H7 (cell line): ENCODE data around the gene SLC41A1. TPM values are rescaled to one million over a fixed set of nuclear protein-coding genes. Genes with fewer than 3 reads are reported as not detected.

Experiments used
- DNase-seq: peaks from one replicate; pipeline ENCODE4 v3.0.0; 2012
- H3K27me3 ChIP-seq: 2 replicates; pipeline ENCODE4 v1.6.0; 2011; ENCODE audit warnings: mild to moderate bottlenecking, low read length; ENCODE audit not compliant: control insufficient read depth, insufficient read depth
- H3K36me3 ChIP-seq: replicated peaks from 2 replicates; pipeline ENCODE4 v1.5.1; 2011; ENCODE audit warnings: low read length; ENCODE audit not compliant: control insufficient read depth, insufficient read depth
- H3K4me3 ChIP-seq: 2 replicates; pipeline ENCODE4 v1.5.1; 2011; ENCODE audit warnings: low read depth, mild to moderate bottlenecking, control low read depth, low read length, moderate library complexity; ENCODE audit not compliant: insufficient read depth
- total RNA-seq: library from RNA; depleted of rRNA; stranded (reverse); fragments of >200 nt; shearing (Covaris generic); gene quantifications from 2 replicates; pipeline ENCODE4 v1.2.3, GENCODE V29; 2014

Gene SLC41A1
- total RNA-seq, 1 experiment from 2014 or later: 23.3 TPM

GRCh38 chr1:205805082-205805711 is 7.8 kb downstream of the SLC41A1 start:
- Histone ChIP-seq H3K4me3 (no peak overlapping the region), H3K27me3 (no peaks in the 10 kb centered on the region), H3K36me3 (peaks cover 7% of the 10 kb centered on the region)
- no peak for DNase-seq

GRCh38 chr1:205804605-205805004 is 8.4 kb downstream of the SLC41A1 start:
- Histone ChIP-seq H3K4me3 (no peak overlapping the region), H3K36me3 (peaks cover 4% of the 10 kb centered on the region), H3K27me3 (no peaks in the 10 kb centered on the region)
- DNase-seq: no peak

- Histone ChIP-seq H3K27me3 (no peaks in the 10 kb centered on the region), H3K36me3 (peaks cover 3% of the 10 kb centered on the region), H3K4me3 (no peak overlapping the region)
- no peak for DNase-seq
These were observed 9.0 kb downstream of the SLC41A1 start for GRCh38 chr1:205803986-205804385.

- H3K4me3 ChIP-seq: no peak overlapping the region
- no peaks in the 10 kb centered on the region for H3K27me3 ChIP-seq
- DNase-seq: no peak
- H3K36me3 ChIP-seq: peaks cover 12% of the 10 kb centered on the region
These were observed 10.9 kb downstream of the SLC41A1 start for GRCh38 chr1:205802060-205802459.

- DNase-seq: no peak
- Histone ChIP-seq H3K27me3 (no peaks in the 10 kb centered on the region), H3K36me3 (peaks cover 14% of the 10 kb centered on the region), H3K4me3 (no peak overlapping the region)
These were observed 11.9 kb downstream of the SLC41A1 start for GRCh38 chr1:205800981-205801703.

GRCh38 chr1:205800427-205800826 is 12.6 kb downstream of the SLC41A1 start:
- DNase-seq: peak; percentile 52
- no peak overlapping the region for H3K4me3 ChIP-seq

GRCh38 chr1:205798577-205798976 is 14.4 kb downstream of the SLC41A1 start:
- H3K36me3 ChIP-seq: peaks cover 25% of the 10 kb centered on the region
- DNase-seq: no peak
- H3K4me3 ChIP-seq: no peak overlapping the region
- H3K27me3 ChIP-seq: no peaks in the 10 kb centered on the region

More at GRCh38 chr1:205800427-205800826, 12.6 kb downstream of the SLC41A1 start:
- Histone ChIP-seq H3K36me3 (peaks cover 18% of the 10 kb centered on the region), H3K27me3 (no peaks in the 10 kb centered on the region)

GRCh38 chr1:205797168-205797567 is 15.8 kb downstream of the SLC41A1 start:
- H3K4me3 ChIP-seq: no peak overlapping the region
- no peak for DNase-seq
- peaks cover 25% of the 10 kb centered on the region for H3K36me3 ChIP-seq
- H3K27me3 ChIP-seq: no peaks in the 10 kb centered on the region

GRCh38 chr1:205794011-205794730 is 18.8 kb downstream of the SLC41A1 start:
- no peak for DNase-seq
- Histone ChIP-seq H3K36me3 (peaks cover 26% of the 10 kb centered on the region), H3K4me3 (no peak overlapping the region), H3K27me3 (no peaks in the 10 kb centered on the region)

GRCh38 chr1:205792961-205793673 is 19.9 kb downstream of the SLC41A1 start:
- Histone ChIP-seq H3K27me3 (no peaks in the 10 kb centered on the region), H3K4me3 (no peak overlapping the region), H3K36me3 (peaks cover 24% of the 10 kb centered on the region)
- no peak for DNase-seq

- DNase-seq: no peak
- Histone ChIP-seq H3K27me3 (no peaks in the 10 kb centered on the region), H3K36me3 (peaks cover 21% of the 10 kb centered on the region), H3K4me3 (no peak overlapping the region)
These were observed 20.5 kb downstream of the SLC41A1 start for GRCh38 chr1:205792481-205792881.

- DNase-seq: peak; percentile 86
- H3K27me3 ChIP-seq: no peaks in the 10 kb centered on the region
- H3K4me3 ChIP-seq: no peak overlapping the region
- H3K36me3 ChIP-seq: peaks cover 18% of the 10 kb centered on the region
These were observed 21.3 kb downstream of the SLC41A1 start for GRCh38 chr1:205791568-205792180.

GRCh38 chr1:205787287-205787916 is 25.6 kb downstream of the SLC41A1 start:
- Histone ChIP-seq H3K4me3 (no peak overlapping the region), H3K27me3 (no peaks in the 10 kb centered on the region), H3K36me3 (peaks cover 5% of the 10 kb centered on the region)
- DNase-seq: no peak

- Histone ChIP-seq H3K27me3 (no peaks in the 10 kb centered on the region), H3K36me3 (peaks cover 5% of the 10 kb centered on the region), H3K4me3 (no peak overlapping the region)
- no peak for DNase-seq
These were observed 26.4 kb downstream of the SLC41A1 start for GRCh38 chr1:205786601-205787000.
